PFSK-1 (cell line): ENCODE data around the gene GNA15.

Source experiments
- FOXP2 ChIP-seq: optimal IDR thresholded peaks from 2 replicates; pipeline ENCODE3; 2011; ENCODE audit warnings: borderline replicate concordance, control low read depth, inconsistent platforms; ENCODE audit not compliant: insufficient read depth; ENCODE audit errors: extremely low read length, extremely low read depth
- POLR2AphosphoS5 ChIP-seq: IDR thresholded peaks from 2 replicates; pipeline ENCODE4 v1.6.1; 2012; ENCODE audit warnings: low read depth, mild to moderate bottlenecking, control low read depth, low read length, moderate library complexity
- REST ChIP-seq, 2 experiments: IDR thresholded peaks; 2 replicates each; pipeline versions ENCODE4 v1.6.1 to v1.8.0; 2011 to 2012; ENCODE audit warnings: low read depth in 2 of 2, low read length in 2 of 2, control low read depth in 1 of 2, inconsistent platforms in 1 of 2, mild to moderate bottlenecking in 1 of 2, moderate library complexity in 1 of 2; ENCODE audit not compliant: insufficient read depth in 1 of 2
- SIN3A ChIP-seq: IDR thresholded peaks from 2 replicates; pipeline ENCODE4 v1.6.1; 2012; ENCODE audit warnings: mild to moderate bottlenecking, low read length, moderate library complexity, borderline replicate concordance; ENCODE audit not compliant: insufficient read depth
- TAF1 ChIP-seq: IDR thresholded peaks from 2 replicates; pipeline ENCODE4 v1.6.1; 2012; ENCODE audit warnings: low read length, control low read depth, borderline replicate concordance; ENCODE audit not compliant: insufficient read depth

Gene GNA15

GRCh38 chr19:3114811-3115210 is 21.0 kb upstream of the GNA15 start:
- TF ChIP-seq TAF1 (no peak), POLR2AphosphoS5 (no peak), FOXP2 (no peak), REST (IDR thresholded peaks at IDR 0.05; ENCODE audit: insufficient read depth in 1 of 2, low read depth in 2 of 2, low read length in 2 of 2) (no peak), SIN3A (no peak)

GRCh38 chr19:3115411-3115810 is 20.4 kb upstream of the GNA15 start:
- no peak for TF ChIP-seq SIN3A
- TF ChIP-seq REST (IDR thresholded peaks at IDR 0.05; ENCODE audit: insufficient read depth in 1 of 2, low read depth in 2 of 2, low read length in 2 of 2): no peak
- TF ChIP-seq FOXP2: no peak
- no peak for TF ChIP-seq POLR2AphosphoS5
- no peak for TF ChIP-seq TAF1

GRCh38 chr19:3115916-3116602 is 19.8 kb upstream of the GNA15 start:
- TF ChIP-seq FOXP2: no peak
- TF ChIP-seq POLR2AphosphoS5: no peak
- TF ChIP-seq TAF1: no peak

GRCh38 chr19:3116621-3117020 is 19.2 kb upstream of the GNA15 start:
- TF ChIP-seq SIN3A (no peak), FOXP2 (no peak), POLR2AphosphoS5 (no peak), TAF1 (no peak), REST (IDR thresholded peaks at IDR 0.05; ENCODE audit: insufficient read depth in 1 of 2, low read depth in 2 of 2, low read length in 2 of 2) (no peak)

- TF ChIP-seq TAF1 (no peak), FOXP2 (no peak), REST (IDR thresholded peaks at IDR 0.05; ENCODE audit: insufficient read depth in 1 of 2, low read depth in 2 of 2, low read length in 2 of 2) (no peak), POLR2AphosphoS5 (no peak), SIN3A (no peak)
Observed at GRCh38 chr19:3117716-3118115, 18.1 kb upstream of the GNA15 start.
